HepG2 (cell line): ENCODE measurements around the gene FAM174C. TPM values are rescaled to one million over a fixed set of nuclear protein-coding genes. Genes with fewer than 3 reads are reported as not detected.

Experiments
- ATAC-seq: fragments of 200-7000 bp; cut with Tn5 transposase; 3 replicates; pipeline ENCODE4 v1.9.1; 2020; ENCODE audit warnings: mild to moderate bottlenecking, moderate library complexity
- BruUV-seq: library from RNA; stranded (reverse); fragments of 400-500 nt; replicated peaks from 2 replicates; lab custom pipeline; 2021; lab: Mats Ljungman, UMichigan
- CTCF ChIA-PET: fragments of 300-600 bp; formaldehyde crosslinking; extraction: SDS; loops from one replicate; lab custom pipeline; 2021; ENCODE audit warnings: low total read pairs, inconsistent platforms, low intra/inter-chr PET ratio; lab: Yijun Ruan, JAX
- POLR2A ChIA-PET: fragments of 350-600 bp; sonication (Branson Sonifier 250); formaldehyde crosslinking; loops from one replicate; lab custom pipeline; 2020; ENCODE audit warnings: antibody characterized with exemption, inconsistent platforms; lab: Yijun Ruan, JAX
- DNase-seq: peaks from one replicate; pipeline ENCODE4 v3.0.0-alpha.2; 2015; ENCODE audit warnings: low spot score
- FAIRE-seq: peaks from 3 replicates; lab custom pipeline; 2011; peaks lifted over from hg19 to GRCh38; lab: Jason Lieb, UNC
- H2AFZ ChIP-seq: one replicate; pipeline ENCODE4 v1.6.1; 2011; ENCODE audit warnings: low read length, inconsistent platforms
- H3K27ac ChIP-seq: fragments of 300-600 bp; 3 replicates; pipeline ENCODE4 v1.8.0; 2011; ENCODE audit warnings: mixed run types, mild to moderate bottlenecking, mixed read lengths, low read length, inconsistent platforms; ENCODE audit not compliant: insufficient read depth; ENCODE audit errors: extremely low read length
- H3K27me3 ChIP-seq, 2 experiments: fragments of 200-600 bp in 1 of 2; 2 replicates in 1 of 2; 3 replicates in 1 of 2; pipeline versions ENCODE4 v1.6.0 to v1.8.0; 2011; ENCODE audit warnings: low read length in 2 of 2, mild to moderate bottlenecking in 2 of 2, moderate library complexity in 2 of 2, inconsistent platforms in 1 of 2; ENCODE audit not compliant: insufficient read depth in 2 of 2, control insufficient read depth in 1 of 2
- H3K36me3 ChIP-seq, 2 experiments: fragments of 200-600 bp in 1 of 2; replicated peaks in 1 of 2; 2 replicates in 1 of 2; 3 replicates in 1 of 2; pipeline versions ENCODE4 v1.5.1 to v1.8.0; 2011; ENCODE audit warnings: low read length in 2 of 2, inconsistent platforms in 1 of 2; ENCODE audit not compliant: insufficient read depth in 2 of 2, control insufficient read depth in 1 of 2
- H3K4me1 ChIP-seq: 2 replicates; pipeline ENCODE4 v1.5.1; 2012; ENCODE audit warnings: low read length, inconsistent platforms; ENCODE audit not compliant: insufficient read depth
- H3K4me2 ChIP-seq: 2 replicates; pipeline ENCODE4 v1.6.0; 2011; ENCODE audit warnings: low read depth, low read length, inconsistent platforms
- H3K4me3 ChIP-seq, 3 experiments: fragments of 200-600 bp in 1 of 3; sonication (generic), shearing (Covaris generic) in 1 of 3; replicated peaks in 1 of 3; 2 replicates each; pipeline ENCODE4 v1.5.1; 2011 to 2016; ENCODE audit warnings: low read length in 3 of 3, inconsistent platforms in 2 of 3, low read depth in 2 of 3, mild to moderate bottlenecking in 2 of 3, control low read depth in 1 of 3, mixed read lengths in 1 of 3; ENCODE audit not compliant: insufficient read depth in 1 of 3
- H3K79me2 ChIP-seq: one replicate; pipeline ENCODE4 v1.6.1; 2011; ENCODE audit warnings: low read length, inconsistent platforms; ENCODE audit not compliant: insufficient read depth
- H3K9ac ChIP-seq: 2 replicates; pipeline ENCODE4 v1.6.0; 2011; ENCODE audit warnings: mild to moderate bottlenecking, low read depth, low read length, inconsistent platforms; ENCODE audit not compliant: insufficient read depth
- H3K9me3 ChIP-seq: 2 replicates; pipeline ENCODE4 v1.5.1; 2012; ENCODE audit warnings: mild to moderate bottlenecking, low read length
- H4K20me1 ChIP-seq: 2 replicates; pipeline ENCODE4 v1.6.0; 2011; ENCODE audit warnings: inconsistent platforms, mild to moderate bottlenecking, low read length, moderate library complexity; ENCODE audit not compliant: insufficient read depth
- ARNTL ChIP-seq: sonication (generic); formaldehyde crosslinking; IDR thresholded peaks from 2 replicates; pipeline ENCODE4 v1.4.0; 2020; ENCODE audit warnings: mild to moderate bottlenecking, missing genetic modification reagents
- DR1 ChIP-seq: sonication (generic); formaldehyde crosslinking; IDR thresholded peaks from 2 replicates; pipeline ENCODE4 v1.8.0; 2021; ENCODE audit warnings: mild to moderate bottlenecking, missing genetic modification reagents, inconsistent platforms
- GFI1 ChIP-seq: sonication (generic); formaldehyde crosslinking; IDR thresholded peaks from 2 replicates; pipeline ENCODE4 v1.5.0; 2020; ENCODE audit warnings: missing genetic modification reagents, mild to moderate bottlenecking, borderline replicate concordance
- KAT8 ChIP-seq: IDR thresholded peaks from 2 replicates; pipeline ENCODE4 v1.6.1; 2016; ENCODE audit warnings: missing genetic modification reagents, missing compliant biosample characterization
- MYNN ChIP-seq: sonication (generic); formaldehyde crosslinking; IDR thresholded peaks from 2 replicates; pipeline ENCODE4 v1.4.0; 2020; ENCODE audit warnings: mild to moderate bottlenecking, low read depth, missing genetic modification reagents
- NFE2L2 ChIP-seq: fragments of 150-350 bp; IDR thresholded peaks from 2 replicates; pipeline ENCODE4 v1.6.1; 2014; ENCODE audit warnings: low read length
- NR2F2 ChIP-seq: IDR thresholded peaks from 2 replicates; pipeline ENCODE4 v1.6.1; 2012; ENCODE audit warnings: low read depth, inconsistent platforms, borderline replicate concordance
- SIN3A ChIP-seq: IDR thresholded peaks from 2 replicates; pipeline ENCODE4 v1.6.1; 2011; ENCODE audit warnings: low read depth, mild to moderate bottlenecking, control low read depth, low read length, borderline replicate concordance
- ZBTB38 ChIP-seq: sonication (generic); formaldehyde crosslinking; IDR thresholded peaks from 2 replicates; pipeline ENCODE4 v1.5.1; 2020; ENCODE audit warnings: mild to moderate bottlenecking, missing genetic modification reagents
- ZNF207 ChIP-seq: fragments of 450-650 bp; IDR thresholded peaks from 2 replicates; pipeline ENCODE4 v1.6.1; 2016; ENCODE audit warnings: antibody characterized with exemption, borderline replicate concordance
- ZNF343 ChIP-seq: sonication (generic); formaldehyde crosslinking; IDR thresholded peaks from 2 replicates; pipeline ENCODE4 v1.4.0; 2020; ENCODE audit warnings: mild to moderate bottlenecking, missing genetic modification reagents
- ZNF430 ChIP-seq: sonication (generic); formaldehyde crosslinking; IDR thresholded peaks from 2 replicates; pipeline ENCODE4 v1.9.0; 2021; ENCODE audit warnings: mild to moderate bottlenecking, missing genetic modification reagents
- WGBS: methylation state at CpG from one replicate; pipeline ENCODE4 v1.1.6; 2017; ENCODE audit warnings: low lambda C conversion rate; 5-methylcytosine and 5-hydroxymethylcytosine counted together
- in situ Hi-C: cut with HindIII; loops from 2 replicates; pipeline ENCODE4 v1.10.0; 2017; ENCODE audit warnings: low pct_unique_long_range_greater_than_20kb; ENCODE audit not compliant: extremely low pct_ligation_motif_present
- intact Hi-C: fragments of 100-400 bp; cut with micrococcal nuclease; formaldehyde crosslinking; loops from one replicate; pipeline ENCODE4 v1.10.0; 2022; ENCODE audit not compliant: unreplicated experiment
- polyA plus RNA-seq, 8 experiments: library from polyadenylated mRNA; depleted of rRNA in 3 of 8; stranded (reverse) in 7 of 8; unstranded in 1 of 8; fragments of >200 nt; fragmentation: Illumina TruSeq in 4 of 8; extraction: Trizol in 4 of 8; gene quantifications; 2 replicates each; pipeline versions ENCODE4 v1.2.1 to v1.2.3, GENCODE V29; 2011 to 2016; ENCODE audit warnings: low read depth in 4 of 8, missing spikeins in 1 of 8, mixed read lengths in 1 of 8; ENCODE audit not compliant: insufficient read depth in 1 of 8
- total RNA-seq, 5 experiments: library from RNA; depleted of rRNA; stranded (reverse); fragments of >200 nt; fragmentation: Illumina TruSeq; extraction: Trizol; gene quantifications; 2 replicates each; pipeline ENCODE4 v1.2.3, GENCODE V29; 2016; ENCODE audit warnings: low read depth in 1 of 5
- TF ChIP-seq, protein P1 (sequence below): sonication (generic); formaldehyde crosslinking; IDR thresholded peaks from 2 replicates; pipeline ENCODE4 v1.4.0; 2020; ENCODE audit warnings: missing genetic modification reagents
- TF ChIP-seq, protein P2 (sequence below): sonication (generic); formaldehyde crosslinking; IDR thresholded peaks from 2 replicates; pipeline ENCODE4 v1.4.0; 2020; ENCODE audit warnings: missing genetic modification reagents, borderline replicate concordance
- TF ChIP-seq, protein P3 (sequence below): IDR thresholded peaks from 2 replicates; pipeline ENCODE4 v1.6.1; 2016
- TF ChIP-seq, protein P4 (sequence below): sonication (generic); formaldehyde crosslinking; IDR thresholded peaks from 2 replicates; pipeline ENCODE4 v1.9.0; 2021; ENCODE audit warnings: missing genetic modification reagents, mild to moderate bottlenecking, borderline replicate concordance

The FAM174C gene
- total and polyA plus RNA-seq, 2 of the 13 experiments (the other 11 are each of a cell fraction or from before 2014, with no cell fraction given): 19.5 to 31.3 TPM

DNA sequence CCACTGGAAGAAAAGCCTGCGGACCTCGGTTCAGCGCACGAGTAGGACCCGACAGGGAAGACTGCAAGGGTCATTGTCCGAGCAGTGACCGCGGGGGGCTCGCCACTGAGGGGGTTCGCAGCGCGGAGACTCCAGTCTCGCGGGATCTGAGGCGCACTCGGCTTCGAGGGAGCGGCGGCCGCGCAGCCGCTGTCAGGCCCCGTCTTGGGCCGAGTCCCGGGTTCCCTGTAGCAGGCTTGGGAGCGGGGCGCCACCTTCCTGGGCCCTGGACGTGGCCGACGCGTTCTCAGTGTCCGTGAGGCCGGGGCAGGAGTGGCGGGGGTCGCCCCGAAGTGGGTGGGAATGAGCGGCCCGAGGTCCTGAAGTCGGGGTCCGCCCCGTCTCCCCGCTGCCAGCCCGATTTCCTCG, 474 bp upstream of the FAM174C start:
- H2AFZ ChIP-seq: no peak overlapping the region
- no peak for FAIRE-seq
- POLR2A ChIA-PET: interaction anchor here (0.5 to 4.2 kb wide), 17 partner anchors 9 to 284 kb away, joined by 3 to 41 read pairs (median 4); a partner anchor contains a TSS
- TF ChIP-seq, protein P1, sequence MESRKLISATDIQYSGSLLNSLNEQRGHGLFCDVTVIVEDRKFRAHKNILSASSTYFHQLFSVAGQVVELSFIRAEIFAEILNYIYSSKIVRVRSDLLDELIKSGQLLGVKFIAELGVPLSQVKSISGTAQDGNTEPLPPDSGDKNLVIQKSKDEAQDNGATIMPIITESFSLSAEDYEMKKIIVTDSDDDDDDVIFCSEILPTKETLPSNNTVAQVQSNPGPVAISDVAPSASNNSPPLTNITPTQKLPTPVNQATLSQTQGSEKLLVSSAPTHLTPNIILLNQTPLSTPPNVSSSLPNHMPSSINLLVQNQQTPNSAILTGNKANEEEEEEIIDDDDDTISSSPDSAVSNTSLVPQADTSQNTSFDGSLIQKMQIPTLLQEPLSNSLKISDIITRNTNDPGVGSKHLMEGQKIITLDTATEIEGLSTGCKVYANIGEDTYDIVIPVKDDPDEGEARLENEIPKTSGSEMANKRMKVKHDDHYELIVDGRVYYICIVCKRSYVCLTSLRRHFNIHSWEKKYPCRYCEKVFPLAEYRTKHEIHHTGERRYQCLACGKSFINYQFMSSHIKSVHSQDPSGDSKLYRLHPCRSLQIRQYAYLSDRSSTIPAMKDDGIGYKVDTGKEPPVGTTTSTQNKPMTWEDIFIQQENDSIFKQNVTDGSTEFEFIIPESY (CRISPR knock-in tag): peak; percentile 84
- TF ChIP-seq GFI1 (0 out of 2 replicates have a peak, but pooled peaks have one; percentile 43), MYNN (CRISPR knock-in tag) (0 out of 2 replicates have a peak, but pooled peaks have one; percentile 67), ZNF207 (no peak), ZNF343 (CRISPR knock-in tag) (no peak), SIN3A (0 out of 2 replicates have a peak, but pooled peaks have one; percentile 22), ARNTL (CRISPR knock-in tag) (0 out of 2 replicates have a peak, but pooled peaks have one; percentile 7), NFE2L2 (no peak), ZNF430 (CRISPR knock-in tag) (peak; percentile 37; the same call in 1 of the 2 replicates), ZBTB38 (peak; percentile 85), NR2F2 (peak; percentile 42; the same call in 1 of the 2 replicates), KAT8 (CRISPR knock-in tag) (no peak), DR1 (CRISPR knock-in tag) (peak; percentile 6; the same call in 1 of the 2 replicates)
- TF ChIP-seq, protein P2, sequence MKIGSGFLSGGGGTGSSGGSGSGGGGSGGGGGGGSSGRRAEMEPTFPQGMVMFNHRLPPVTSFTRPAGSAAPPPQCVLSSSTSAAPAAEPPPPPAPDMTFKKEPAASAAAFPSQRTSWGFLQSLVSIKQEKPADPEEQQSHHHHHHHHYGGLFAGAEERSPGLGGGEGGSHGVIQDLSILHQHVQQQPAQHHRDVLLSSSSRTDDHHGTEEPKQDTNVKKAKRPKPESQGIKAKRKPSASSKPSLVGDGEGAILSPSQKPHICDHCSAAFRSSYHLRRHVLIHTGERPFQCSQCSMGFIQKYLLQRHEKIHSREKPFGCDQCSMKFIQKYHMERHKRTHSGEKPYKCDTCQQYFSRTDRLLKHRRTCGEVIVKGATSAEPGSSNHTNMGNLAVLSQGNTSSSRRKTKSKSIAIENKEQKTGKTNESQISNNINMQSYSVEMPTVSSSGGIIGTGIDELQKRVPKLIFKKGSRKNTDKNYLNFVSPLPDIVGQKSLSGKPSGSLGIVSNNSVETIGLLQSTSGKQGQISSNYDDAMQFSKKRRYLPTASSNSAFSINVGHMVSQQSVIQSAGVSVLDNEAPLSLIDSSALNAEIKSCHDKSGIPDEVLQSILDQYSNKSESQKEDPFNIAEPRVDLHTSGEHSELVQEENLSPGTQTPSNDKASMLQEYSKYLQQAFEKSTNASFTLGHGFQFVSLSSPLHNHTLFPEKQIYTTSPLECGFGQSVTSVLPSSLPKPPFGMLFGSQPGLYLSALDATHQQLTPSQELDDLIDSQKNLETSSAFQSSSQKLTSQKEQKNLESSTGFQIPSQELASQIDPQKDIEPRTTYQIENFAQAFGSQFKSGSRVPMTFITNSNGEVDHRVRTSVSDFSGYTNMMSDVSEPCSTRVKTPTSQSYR: no peak
- TF ChIP-seq, protein P3, sequence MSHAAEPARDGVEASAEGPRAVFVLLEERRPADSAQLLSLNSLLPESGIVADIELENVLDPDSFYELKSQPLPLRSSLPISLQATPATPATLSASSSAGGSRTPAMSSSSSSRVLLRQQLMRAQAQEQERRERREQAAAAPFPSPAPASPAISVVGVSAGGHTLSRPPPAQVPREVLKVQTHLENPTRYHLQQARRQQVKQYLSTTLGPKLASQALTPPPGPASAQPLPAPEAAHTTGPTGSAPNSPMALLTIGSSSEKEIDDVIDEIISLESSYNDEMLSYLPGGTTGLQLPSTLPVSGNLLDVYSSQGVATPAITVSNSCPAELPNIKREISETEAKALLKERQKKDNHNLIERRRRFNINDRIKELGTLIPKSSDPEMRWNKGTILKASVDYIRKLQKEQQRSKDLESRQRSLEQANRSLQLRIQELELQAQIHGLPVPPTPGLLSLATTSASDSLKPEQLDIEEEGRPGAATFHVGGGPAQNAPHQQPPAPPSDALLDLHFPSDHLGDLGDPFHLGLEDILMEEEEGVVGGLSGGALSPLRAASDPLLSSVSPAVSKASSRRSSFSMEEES (CRISPR knock-in tag): no peak
- TF ChIP-seq, protein P4, sequence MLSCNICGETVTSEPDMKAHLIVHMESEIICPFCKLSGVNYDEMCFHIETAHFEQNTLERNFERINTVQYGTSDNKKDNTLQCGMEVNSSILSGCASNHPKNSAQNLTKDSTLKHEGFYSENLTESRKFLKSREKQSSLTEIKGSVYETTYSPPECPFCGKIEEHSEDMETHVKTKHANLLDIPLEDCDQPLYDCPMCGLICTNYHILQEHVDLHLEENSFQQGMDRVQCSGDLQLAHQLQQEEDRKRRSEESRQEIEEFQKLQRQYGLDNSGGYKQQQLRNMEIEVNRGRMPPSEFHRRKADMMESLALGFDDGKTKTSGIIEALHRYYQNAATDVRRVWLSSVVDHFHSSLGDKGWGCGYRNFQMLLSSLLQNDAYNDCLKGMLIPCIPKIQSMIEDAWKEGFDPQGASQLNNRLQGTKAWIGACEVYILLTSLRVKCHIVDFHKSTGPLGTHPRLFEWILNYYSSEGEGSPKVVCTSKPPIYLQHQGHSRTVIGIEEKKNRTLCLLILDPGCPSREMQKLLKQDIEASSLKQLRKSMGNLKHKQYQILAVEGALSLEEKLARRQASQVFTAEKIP (CRISPR knock-in tag): no peak

More for the DNA sequence above, 474 bp upstream of the FAM174C start:
- Histone ChIP-seq H3K4me2 (peak overlapping the region; percentile 86), H3K79me2 (peaks cover 32% of the 10 kb centered on the region), H3K27me3 (no peaks in the 10 kb centered on the region), H4K20me1 (peaks cover 32% of the 10 kb centered on the region), H3K9ac (peak overlapping the region; percentile 95), H3K9me3 (no peaks in the 10 kb centered on the region), H3K27ac (peak overlapping the region; percentile 100), H3K4me1 (peaks cover 64% of the 10 kb centered on the region), H3K36me3 (peaks cover 21 to 55% of the 10 kb centered on the region in 2 experiments), H3K4me3 (peak overlapping the region; percentile 24 to 85 (median 51); a peak in 3 of 6 replicates)
- ATAC-seq (peak; percentile 0; the same call in 1 of the 3 replicates), DNase-seq (no peak)
- CTCF ChIA-PET: no interaction called here
- 98% methylated on average over 9 of the region's 44 CpGs for WGBS
- intact Hi-C loops (no loop called here), in situ Hi-C loops (loop anchor here (5.0 kb wide), 1 partner anchor 33 kb away; the partner anchor contains the start of gene ATP5F1D)
- no TSS peak for BruUV-seq
